Amniotic stem cell (primary cell): Measurements from ENCODE around the gene CPPED1.

ENCODE experiments used
- DNase-seq: peaks from one replicate; lab custom pipeline; 2025; lab: John Stamatoyannopoulos, UW

CPPED1 gene

DNA sequence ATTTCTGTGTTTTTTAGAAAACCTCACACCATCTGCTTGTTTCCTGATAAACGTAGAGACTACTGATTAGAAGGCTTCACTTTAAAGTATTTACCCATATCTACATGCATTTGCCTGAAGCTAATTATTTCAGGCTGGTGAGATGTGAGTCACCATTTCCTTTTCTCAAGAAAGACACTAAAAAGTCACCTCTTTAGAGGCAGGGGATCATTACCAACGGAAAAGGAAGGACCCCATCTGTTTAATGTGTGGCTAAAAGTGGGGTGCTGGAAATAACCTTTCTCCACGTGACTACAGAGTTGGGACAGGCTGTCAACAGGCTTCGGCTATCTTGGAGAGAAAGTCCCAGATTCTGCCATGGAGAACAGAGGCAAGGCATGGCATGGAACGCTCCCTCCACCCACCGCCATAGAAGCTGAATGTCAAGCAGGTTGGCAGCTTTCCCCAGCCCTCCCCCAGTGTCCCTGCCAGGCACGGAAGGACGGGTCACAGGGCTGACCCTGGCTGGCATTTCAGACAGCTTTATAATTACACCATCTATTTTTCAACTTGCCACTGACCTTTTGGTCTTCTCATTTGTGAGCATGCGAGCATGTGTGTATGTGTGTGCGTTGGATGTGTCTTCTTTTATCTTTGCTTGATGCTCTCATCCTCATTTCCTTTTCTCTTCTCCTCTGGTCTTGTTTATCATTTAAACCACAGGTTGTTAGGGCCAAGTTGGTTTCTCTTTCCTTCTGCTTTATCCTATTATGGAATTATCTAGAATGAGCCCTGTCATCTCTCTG is 157.0 kb downstream of the CPPED1 start:
- DNase-seq, result no peak

DNA sequence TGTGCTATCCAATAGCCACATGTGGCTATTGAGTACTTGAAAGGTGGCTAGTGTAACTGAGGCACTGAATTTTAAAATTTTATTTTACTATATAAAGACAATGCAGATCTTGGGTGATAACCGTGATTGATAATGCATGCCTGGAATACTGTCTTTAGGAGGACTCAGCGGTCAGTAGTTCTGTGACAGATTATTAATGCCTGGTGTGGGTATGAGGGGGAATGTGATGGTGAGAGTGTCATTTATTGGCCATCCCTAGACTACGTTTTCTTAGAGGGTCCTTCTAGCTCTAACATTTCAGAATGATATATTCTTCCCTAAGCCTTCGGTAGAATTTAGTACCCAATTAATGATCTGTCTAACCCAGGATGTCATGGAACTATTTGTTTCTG is 157.6 kb downstream of the CPPED1 start:
- no peak for DNase-seq

DNA sequence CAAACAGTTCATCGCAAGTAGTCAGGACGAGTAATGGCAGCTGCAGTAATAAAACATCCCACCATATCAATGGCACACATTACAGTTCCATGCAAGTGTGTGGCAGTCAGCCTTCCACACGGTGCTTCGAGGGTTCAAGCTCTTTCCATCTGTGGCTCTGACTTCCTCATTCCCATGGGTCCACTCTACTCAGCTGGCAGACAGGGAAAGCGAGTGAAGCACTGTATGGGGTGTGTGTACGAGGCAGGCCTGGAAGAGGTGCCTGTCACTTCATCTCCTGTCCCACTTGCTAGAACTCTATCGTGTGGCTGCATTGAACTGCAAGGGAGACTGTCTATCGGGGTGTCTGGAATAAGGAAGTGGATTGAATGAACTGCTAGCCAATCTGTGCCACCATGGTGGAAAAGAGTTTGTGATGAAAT is 160.6 kb downstream of the CPPED1 start:
- DNase-seq, result no peak

DNA sequence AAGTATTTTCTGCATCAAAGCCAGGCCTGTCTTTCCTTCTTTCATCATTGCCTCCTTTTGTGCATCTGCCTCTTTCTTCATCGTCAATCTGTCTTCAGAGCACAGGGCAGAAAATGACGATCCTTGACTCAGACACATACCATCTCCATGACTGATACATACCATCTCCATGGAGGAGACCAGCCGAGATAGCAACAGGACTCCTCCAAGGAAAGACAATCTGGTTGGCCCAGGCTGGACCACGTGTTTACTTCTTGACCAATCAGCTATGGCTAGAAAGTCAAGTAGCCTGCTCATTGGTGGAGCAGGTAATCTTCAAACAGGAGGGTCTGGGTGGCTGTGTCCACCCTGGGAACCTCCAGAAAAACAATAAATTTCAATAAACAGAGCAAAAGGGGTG is 164.6 kb downstream of the CPPED1 start:
- DNase-seq, result no peak

DNA sequence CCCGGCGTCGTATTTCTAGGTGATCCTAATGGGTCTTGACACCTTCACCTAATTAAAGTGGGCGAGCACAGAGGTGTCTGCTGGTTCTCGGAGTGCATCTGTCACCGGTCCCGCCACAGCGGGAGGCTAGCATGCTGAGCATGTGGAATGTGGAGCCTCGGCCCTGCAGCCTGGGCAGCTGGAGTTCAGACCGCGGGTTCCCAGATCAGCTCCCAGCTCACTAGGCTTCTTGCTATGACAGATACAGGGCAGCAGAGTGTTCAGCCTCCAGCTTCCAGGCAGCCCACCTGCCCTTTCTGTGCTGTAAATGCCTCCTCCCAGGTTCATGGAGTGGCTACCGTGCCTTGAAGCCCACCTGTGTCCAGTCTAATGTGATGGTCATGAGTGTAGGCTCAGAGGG is 166.7 kb downstream of the CPPED1 start:
- DNase-seq, result no peak

DNA sequence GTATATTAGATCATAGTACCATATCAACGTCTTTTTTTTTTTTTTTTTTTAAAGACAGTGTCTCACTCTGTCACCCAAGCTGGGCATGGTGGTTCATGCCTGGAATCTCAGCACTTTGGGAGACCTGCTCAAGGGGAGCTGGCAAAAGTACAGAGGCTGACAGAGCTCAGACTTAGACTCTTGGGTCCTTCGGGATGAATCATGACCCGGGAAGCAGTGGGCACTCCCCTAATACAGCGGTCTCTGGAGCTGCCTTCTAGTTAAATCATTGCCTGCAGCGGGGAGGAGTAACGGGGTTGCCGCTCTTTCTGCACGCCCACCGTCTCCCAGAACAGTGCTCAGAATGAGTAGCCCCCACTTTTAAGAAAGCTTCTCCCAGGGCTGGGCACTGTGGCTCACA is 174.4 kb downstream of the CPPED1 start:
- no peak for DNase-seq

DNA sequence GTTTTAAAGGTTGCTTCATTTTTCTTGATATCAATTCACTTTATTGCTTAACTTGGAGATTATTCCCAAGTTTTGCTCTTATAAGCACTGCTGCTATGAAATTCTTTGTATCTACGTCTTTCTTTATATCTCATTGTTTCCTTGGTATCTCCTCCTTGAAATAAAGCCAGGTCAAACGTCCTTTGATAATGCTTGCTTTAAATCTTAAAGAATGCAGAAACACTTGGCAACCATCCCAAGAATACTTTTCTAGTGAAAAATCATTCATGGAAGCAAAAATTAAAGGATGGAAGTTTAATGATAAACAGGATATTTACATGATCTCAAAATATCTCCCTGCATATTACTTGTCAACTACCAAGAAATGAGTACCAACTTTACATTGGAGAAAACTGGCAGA is 175.2 kb downstream of the CPPED1 start:
- peak; percentile 7 for DNase-seq

DNA sequence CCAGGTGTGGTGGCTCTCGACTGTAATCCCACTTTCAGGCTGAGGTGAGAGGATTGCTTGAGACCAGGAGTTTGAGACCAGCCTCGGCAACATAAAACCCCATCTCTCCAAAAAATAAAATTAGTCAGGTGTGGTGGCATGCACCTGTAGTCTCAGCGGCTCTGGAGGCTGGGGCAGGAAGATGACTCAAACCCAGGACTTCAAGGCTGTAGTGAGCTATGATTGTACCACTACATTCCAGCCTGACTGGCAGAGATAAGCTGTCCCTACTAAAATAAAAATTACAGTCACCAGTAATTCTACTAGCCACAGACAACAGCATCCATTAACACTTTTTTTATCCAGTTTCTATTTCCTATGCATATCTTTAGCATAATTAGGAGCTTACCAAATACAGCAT is 176.3 kb downstream of the CPPED1 start:
- DNase-seq, result no peak

DNA sequence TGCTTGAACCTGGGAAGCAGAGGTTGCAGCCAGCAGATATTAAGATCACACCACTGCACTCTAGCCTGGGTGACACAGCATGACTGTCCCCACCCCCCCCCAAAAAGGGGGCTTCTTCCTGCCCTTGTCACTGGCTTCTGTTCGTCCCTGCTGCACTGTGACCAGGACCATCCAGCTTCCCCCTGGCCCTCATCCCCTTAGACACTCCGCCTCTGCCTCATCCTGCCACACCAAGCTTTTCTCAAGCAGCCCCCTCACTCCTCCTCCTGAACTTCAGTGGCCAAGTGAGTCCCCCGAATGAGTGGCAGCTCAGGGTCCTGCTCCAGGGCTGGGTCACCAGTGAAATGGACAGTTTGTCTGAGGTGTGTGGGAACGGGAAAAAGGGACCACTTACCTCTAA is 177.3 kb downstream of the CPPED1 start:
- DNase-seq, result no peak

DNA sequence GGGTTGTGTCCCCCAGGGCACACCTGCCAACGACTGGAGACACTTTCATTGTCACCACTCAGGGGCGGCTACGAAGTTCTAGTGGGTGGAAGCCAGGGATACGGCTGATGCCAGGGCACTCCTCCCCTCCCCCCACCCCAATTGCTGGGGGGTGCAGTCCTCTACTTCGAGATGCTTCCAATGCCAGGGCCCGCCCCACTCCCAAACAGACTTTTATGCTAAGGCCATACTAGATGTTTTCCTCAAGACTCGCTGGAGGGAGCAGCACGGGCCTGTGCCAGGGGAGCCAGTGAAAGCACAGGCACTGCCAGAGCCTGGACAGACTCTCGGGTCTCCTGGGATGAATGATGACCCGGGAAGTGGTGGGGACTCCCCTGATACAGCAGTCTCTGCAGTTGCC is 178.0 kb downstream of the CPPED1 start:
- no peak for DNase-seq

DNA sequence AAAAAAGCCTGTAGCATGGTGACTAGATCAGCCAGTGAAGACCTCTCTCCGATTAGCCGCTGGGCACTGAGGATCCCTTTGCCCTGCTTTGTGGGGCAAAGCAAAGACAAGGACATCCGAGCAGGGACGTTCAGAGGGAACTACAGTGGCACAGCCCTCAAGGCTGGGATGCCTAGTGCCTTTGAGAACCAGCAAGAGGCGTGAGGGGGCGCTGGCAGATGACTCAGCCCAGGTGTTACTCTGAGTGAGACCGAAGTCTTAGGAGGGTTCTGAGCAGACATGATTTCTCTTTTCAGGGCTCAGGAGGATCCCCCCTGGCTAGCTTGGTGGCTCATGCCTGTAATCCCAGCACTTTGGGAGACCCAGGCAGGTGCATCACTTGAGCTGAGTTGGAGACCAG is 178.6 kb downstream of the CPPED1 start:
- DNase-seq, result no peak

DNA sequence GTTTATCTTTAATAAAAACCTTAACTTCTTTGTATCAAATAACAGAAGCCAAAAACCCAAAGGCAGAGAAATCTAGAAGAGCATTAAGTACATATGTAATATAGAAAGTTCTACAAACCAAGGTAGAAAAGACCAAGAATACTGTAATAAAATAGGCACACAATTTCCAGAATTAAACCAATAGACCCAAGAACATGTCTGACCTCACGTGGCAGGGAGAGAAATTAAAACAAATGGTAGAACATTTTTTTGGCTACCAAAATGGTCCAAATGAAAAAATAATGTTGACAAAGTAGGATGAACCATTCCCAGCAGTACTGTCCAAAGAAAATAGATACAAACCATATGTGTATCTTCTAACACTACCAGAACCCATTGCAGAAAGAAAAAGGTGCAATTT is 183.5 kb downstream of the CPPED1 start:
- no peak for DNase-seq

DNA sequence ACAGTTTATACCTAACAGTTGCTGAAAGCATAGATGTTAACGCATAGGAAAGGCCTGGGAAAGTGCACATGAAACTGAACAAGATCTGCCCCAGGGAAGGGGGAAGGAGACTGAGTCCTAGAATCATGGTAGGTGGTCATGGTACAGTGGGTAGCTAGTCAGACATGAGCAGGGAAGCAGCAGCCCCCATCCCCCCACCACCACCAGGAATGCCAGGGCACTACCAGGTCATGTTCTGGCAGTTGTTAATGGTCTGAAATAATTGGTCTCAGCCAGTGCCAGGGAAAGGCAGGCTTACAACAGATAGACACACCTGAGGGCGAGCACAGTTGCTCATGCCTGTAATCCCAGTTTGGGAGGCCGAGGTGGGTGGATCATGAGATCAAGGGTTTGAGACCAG is 185.2 kb downstream of the CPPED1 start:
- DNase-seq, result no peak

DNA sequence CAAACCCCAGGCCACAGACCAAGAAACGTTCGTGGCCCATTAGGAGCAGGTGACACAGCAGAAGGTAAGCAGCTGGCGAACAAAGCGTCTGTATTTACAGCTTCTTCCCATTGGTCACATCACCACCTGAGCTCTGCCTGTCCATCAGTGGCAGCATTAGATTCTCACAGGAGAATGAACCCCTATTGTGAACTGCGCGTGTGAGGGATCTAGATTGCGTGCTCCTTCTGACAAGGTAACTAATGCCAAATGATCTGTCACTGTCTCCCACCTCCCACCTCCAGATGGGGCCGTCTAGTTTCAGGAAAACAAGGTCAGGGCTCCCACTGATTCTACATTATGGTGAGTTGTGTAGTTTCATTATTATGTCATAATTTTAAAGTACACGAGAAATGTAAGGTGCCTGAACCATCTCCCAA is 186.3 kb downstream of the CPPED1 start:
- DNase-seq, result no peak

DNA sequence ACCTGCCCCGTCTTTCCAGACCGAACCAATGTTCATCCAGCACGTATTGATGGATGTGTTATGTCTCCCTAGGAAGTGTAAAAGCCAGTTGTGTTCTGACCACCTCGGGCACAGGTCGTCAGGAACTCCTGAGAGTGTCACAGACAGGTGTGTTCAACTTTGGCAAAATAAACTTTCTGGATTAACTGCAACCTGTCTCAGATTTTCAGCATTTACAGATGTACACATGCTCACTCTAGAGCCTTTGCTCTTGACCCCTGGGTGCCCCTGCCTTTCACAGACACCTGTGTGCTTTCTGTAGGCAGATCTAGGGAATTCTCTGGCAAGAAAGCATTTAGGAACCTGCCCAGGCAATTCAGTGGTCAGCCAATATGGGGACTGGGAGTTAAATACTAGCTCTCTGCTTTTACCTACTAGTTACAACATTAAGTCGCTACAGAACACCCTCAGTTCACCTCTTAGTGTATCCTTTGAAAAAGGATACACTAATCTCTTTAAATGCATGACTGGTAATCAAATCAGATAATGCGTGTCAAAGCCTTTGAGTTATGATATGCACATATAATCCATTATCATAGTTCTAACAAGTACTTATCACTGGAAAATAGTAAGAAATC is 188.9 kb downstream of the CPPED1 start:
- no peak for DNase-seq

DNA sequence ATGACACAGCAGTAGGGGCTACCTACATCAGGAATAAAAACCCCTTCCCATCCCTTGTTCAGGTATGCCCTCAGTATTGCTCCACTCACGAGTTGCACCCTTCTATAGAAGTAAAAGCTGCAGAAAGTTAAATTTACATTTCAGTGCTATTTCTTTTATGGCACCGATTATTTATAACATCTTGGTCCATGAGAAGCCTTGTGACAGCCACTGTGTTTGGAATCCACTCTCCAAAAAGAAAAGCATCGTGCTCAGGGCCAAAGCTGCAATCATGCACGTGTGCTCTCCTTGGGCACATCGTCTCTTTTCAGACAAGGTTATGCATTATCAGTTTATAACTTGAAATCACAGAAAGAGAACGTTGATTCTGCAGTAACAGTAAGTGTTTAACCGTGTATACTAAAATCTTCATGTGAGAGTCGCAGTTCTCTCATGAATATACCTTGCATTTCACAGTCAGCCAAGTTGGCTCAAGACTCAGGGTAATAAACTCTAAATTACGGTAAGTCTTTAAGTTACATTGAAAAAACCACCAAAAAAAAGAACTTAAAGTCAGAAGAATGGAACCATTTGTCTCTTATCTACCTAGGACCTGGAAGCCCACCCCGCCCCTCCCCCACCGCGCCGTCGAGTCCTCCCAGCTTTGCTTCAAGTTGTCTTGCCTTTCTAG is 189.6 kb downstream of the CPPED1 start:
- DNase-seq, result no peak

DNA sequence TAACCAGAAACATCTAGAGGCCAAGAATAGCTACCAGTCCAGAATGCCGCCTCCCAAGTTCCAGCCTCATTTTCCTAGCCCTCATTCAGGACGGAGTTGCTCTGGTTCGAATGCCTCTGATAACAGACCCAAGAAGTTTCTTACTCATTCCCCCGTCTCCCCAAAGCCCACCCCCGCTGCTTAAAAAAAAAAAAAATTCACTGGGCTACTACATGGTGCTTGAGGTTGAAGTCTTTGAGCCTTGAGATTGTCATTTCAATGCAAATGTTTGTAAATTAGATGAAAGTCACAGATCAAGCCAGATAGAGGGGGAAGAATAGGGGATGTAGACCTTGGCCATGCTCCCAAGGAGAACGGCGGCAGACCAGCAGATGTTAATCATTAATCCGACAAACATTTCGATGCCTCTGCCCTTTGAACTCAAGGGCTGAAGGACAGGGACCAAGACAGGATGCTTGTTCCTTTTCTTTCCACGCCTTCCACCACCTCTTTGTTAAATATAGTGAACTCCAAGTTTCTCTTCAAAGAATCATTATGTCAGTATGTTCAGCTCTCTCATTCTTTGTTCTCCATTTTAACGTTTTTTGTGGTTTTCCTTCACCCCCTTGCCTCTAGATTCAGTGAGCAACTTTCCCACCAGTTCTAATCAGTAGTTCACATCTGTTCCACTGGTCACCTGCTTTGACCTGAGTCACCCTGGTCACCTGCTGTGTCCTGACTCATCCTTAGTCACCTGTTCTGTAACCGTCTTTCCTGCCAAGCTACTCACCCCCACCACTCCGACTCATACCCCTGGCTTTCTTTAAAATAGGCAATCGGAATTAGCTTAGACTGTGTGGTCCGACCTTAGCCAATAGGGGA is 190.3 kb downstream of the CPPED1 start:
- no peak for DNase-seq

DNA sequence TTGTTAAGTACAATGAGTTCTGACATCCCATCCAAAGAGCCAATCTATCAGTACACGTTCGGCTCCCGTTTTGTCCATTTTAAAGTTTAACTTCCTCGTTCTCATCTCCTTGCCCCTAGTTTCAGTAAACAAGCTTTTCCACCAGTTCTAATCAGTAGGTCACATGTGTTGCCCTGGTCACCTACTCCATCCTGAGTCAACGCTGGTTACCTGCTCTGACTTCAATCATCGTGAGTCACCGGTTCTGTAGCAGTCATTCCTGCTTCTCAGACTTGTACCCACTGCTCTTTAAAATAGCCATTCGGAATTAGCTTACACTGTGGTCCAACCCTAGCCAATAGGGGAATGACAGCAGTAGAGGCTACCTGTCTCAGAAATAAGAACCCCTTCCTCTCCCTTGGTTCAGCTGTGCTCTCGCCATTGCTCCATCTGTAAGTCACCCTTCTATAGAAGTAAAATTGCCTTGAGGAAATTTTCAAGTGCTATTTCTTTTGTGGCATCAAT is 191.0 kb downstream of the CPPED1 start:
- DNase-seq, result no peak

DNA sequence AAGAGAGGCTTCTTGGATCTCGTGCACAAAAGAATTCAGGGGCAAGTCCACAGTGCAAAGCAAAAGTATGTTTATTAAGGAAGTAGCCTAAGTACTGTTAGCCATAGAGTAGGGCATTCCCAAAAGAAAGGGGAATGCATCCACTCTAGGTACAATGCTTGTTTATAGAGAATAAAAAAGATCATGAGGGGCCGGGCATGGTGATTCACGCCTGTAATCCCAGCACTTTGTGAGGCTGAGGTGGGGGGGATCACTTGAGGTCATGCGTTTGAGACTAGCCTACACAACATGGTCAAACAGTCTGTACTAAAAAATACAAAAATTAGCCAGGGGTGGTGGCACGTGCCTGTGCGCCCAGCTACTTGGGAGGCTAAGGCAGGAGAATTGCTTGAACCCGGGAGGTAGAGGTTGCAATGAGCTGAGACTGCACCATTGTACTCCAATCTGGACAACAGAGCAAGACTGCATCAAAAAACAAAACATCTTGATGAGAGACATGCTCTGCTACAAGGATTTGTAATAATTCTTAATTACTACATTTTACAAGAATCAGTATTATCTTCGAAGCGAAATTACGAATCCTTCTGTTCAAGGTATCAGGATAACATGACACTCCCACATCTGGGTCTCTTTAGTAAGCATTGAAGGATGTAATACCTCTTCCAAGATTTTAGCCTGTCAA is 191.6 kb downstream of the CPPED1 start:
- no peak for DNase-seq

DNA sequence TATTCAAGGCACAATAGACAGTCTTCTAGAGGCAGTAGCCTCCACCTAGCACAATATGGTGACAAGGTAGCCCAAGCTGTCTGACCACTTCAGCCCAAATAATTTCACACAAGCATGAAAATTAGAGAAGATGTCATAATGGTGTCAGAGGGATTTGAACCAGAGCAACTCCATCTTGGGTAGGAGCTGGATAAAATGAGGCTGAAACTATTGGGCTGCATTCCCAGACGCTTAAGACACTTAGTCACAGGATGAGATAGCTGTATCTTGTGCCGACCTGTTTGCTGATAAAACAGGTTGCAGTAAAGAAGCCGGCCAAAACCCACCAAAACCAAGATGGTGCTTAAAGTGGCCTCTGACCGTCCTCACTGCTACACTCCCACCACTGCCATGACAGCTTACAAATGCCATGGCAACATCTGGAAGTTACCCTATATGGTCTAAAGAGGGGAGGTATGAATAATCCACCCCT is 192.6 kb downstream of the CPPED1 start:
- DNase-seq, result no peak

DNA sequence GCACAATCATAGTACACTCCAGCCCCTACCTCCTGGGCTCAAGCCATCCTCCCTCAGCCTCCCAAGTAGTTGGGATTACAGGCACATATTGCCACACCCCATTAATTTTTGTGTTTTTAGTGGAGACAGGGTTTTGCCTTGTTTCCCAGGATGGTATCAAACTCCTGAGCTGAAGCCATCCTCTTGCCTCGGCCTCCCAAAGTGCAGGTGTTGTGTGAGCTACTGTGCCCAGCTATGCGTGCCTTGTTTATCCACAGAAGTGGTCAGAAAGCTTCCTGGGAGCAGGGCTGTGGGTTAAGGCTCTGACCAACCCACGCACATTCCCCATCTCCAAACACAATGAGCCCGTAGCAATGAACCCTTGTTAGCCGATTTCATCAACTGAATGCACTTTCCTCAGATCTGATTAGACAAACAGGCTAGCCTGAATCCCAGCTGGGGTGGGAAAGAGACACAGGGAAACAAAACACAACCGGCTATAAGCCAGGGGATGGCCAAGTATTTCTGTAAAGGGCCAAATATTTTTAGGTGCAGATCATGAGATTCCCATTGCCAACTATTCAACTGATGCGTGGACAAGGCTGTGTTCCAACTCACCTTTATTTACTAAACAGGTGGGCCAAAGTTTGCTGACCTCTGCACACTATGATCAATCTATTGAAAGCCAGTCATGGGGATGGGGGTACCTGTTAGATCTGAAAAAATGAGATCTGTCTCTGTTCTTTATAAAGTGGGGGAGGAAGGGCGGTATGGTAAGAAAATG is 193.6 kb downstream of the CPPED1 start:
- DNase-seq, result no peak
